ENCODE data around the gene FUBP3. TPM values are rescaled to one million over a fixed set of nuclear protein-coding genes. Genes with fewer than 3 reads are reported as not detected.

Gene FUBP3
- total and polyA plus RNA-seq, 2 experiments from 2014 or later, result 42.5 to 74.8 TPM

DNA sequence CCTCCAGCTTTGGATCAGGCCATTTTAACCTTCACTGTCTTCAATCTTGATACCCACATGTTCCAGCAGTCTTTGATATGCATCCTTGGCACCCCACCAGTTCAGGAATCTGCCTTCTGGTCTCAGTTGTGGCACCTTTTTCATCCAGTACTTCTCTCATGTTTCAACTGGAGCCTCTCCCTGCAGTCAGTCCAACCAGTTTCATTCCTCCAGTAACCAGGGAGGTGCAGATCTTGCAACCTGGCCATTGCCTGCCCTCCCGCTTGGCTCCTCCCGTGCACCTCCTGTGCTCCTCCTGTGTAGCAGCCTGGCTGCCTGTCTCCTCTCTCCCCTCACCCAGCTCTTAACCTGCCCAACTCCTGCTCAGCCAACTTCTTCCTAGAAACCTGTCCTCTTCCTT lies 20.2 kb downstream of the FUBP3 start:
- no peak overlapping the region for H3K4me2 ChIP-seq

More for the DNA sequence above, 20.2 kb downstream of the FUBP3 start:
- ATAC-seq (peak; percentile 87), DNase-seq (ENCODE audit: low spot score) (peak; percentile 37)
- Histone ChIP-seq H3K79me2 (replicated peaks; ENCODE audit: insufficient read depth) (peaks cover 49% of the 10 kb centered on the region), H3F3A (replicated peaks; ENCODE audit: low read depth) (no peaks in the 10 kb centered on the region), H2AFZ (no peak overlapping the region), H3K9me2 (ENCODE audit: insufficient read depth) (no peaks in the 10 kb centered on the region), H3K4me1 (ENCODE audit: insufficient read depth) (no peaks in the 10 kb centered on the region; the same call in 1 of the 2 replicates), H3K27ac (ENCODE audit: low read depth) (0 out of 2 replicates have a peak overlapping the region, but pooled peaks have one; percentile 42), H3K36me3 (ENCODE audit: insufficient read depth) (peaks cover 16% of the 10 kb centered on the region), H4K20me1 (replicated peaks; ENCODE audit: insufficient read depth) (peaks cover 22% of the 10 kb centered on the region), H3K27me3 (ENCODE audit: insufficient read depth) (no peaks in the 10 kb centered on the region), H3K4me3 (no peak overlapping the region)
- no peaks in the 10 kb centered on the region for H3K9me3 Mint-ChIP-seq
- H3K27me3 Mint-ChIP-seq (ENCODE audit: insufficient read depth, low read depth, poor library complexity), result peaks cover 3% of the 10 kb centered on the region
- peak overlapping the region; percentile 26; the same call in 2 of the 3 replicates for H3K4me3 Mint-ChIP-seq
- H3K27ac Mint-ChIP-seq, result peak overlapping the region; percentile 91
- H3K4me1 Mint-ChIP-seq, result peaks cover 28% of the 10 kb centered on the region
- H3K36me3 Mint-ChIP-seq (ENCODE audit: low read depth), result peaks cover 59% of the 10 kb centered on the region
- TF ChIP-seq CREB1 (CRISPR knock-in tag; IDR thresholded peaks at IDR 0.05; ENCODE audit: low read depth) (no peak), ZNF331 (CRISPR knock-in tag; IDR thresholded peaks at IDR 0.05; ENCODE audit: low read depth) (no peak), NANOG (IDR thresholded peaks at IDR 0.05; ENCODE audit: borderline replicate concordance) (no peak), STAT1 (IDR thresholded peaks at IDR 0.05; ENCODE audit: unreplicated experiment) (no peak), POLR2AphosphoS5 (IDR thresholded peaks at IDR 0.05; ENCODE audit: low read depth) (no peak), ZNF114 (CRISPR knock-in tag; IDR thresholded peaks at IDR 0.05) (no peak), REST (IDR thresholded peaks at IDR 0.05; ENCODE audit: unreplicated experiment) (no peak), EZH2 (IDR thresholded peaks at IDR 0.05; ENCODE audit: low read depth, unreplicated experiment) (no peak), CTCF (conservative IDR thresholded peaks at IDR 0.05; ENCODE audit: low read depth in 2 of 2) (no peak), EZH2phosphoT487 (IDR thresholded peaks at IDR 0.05; ENCODE audit: unreplicated experiment) (no peak)
- TF ChIP-seq, protein P1, sequence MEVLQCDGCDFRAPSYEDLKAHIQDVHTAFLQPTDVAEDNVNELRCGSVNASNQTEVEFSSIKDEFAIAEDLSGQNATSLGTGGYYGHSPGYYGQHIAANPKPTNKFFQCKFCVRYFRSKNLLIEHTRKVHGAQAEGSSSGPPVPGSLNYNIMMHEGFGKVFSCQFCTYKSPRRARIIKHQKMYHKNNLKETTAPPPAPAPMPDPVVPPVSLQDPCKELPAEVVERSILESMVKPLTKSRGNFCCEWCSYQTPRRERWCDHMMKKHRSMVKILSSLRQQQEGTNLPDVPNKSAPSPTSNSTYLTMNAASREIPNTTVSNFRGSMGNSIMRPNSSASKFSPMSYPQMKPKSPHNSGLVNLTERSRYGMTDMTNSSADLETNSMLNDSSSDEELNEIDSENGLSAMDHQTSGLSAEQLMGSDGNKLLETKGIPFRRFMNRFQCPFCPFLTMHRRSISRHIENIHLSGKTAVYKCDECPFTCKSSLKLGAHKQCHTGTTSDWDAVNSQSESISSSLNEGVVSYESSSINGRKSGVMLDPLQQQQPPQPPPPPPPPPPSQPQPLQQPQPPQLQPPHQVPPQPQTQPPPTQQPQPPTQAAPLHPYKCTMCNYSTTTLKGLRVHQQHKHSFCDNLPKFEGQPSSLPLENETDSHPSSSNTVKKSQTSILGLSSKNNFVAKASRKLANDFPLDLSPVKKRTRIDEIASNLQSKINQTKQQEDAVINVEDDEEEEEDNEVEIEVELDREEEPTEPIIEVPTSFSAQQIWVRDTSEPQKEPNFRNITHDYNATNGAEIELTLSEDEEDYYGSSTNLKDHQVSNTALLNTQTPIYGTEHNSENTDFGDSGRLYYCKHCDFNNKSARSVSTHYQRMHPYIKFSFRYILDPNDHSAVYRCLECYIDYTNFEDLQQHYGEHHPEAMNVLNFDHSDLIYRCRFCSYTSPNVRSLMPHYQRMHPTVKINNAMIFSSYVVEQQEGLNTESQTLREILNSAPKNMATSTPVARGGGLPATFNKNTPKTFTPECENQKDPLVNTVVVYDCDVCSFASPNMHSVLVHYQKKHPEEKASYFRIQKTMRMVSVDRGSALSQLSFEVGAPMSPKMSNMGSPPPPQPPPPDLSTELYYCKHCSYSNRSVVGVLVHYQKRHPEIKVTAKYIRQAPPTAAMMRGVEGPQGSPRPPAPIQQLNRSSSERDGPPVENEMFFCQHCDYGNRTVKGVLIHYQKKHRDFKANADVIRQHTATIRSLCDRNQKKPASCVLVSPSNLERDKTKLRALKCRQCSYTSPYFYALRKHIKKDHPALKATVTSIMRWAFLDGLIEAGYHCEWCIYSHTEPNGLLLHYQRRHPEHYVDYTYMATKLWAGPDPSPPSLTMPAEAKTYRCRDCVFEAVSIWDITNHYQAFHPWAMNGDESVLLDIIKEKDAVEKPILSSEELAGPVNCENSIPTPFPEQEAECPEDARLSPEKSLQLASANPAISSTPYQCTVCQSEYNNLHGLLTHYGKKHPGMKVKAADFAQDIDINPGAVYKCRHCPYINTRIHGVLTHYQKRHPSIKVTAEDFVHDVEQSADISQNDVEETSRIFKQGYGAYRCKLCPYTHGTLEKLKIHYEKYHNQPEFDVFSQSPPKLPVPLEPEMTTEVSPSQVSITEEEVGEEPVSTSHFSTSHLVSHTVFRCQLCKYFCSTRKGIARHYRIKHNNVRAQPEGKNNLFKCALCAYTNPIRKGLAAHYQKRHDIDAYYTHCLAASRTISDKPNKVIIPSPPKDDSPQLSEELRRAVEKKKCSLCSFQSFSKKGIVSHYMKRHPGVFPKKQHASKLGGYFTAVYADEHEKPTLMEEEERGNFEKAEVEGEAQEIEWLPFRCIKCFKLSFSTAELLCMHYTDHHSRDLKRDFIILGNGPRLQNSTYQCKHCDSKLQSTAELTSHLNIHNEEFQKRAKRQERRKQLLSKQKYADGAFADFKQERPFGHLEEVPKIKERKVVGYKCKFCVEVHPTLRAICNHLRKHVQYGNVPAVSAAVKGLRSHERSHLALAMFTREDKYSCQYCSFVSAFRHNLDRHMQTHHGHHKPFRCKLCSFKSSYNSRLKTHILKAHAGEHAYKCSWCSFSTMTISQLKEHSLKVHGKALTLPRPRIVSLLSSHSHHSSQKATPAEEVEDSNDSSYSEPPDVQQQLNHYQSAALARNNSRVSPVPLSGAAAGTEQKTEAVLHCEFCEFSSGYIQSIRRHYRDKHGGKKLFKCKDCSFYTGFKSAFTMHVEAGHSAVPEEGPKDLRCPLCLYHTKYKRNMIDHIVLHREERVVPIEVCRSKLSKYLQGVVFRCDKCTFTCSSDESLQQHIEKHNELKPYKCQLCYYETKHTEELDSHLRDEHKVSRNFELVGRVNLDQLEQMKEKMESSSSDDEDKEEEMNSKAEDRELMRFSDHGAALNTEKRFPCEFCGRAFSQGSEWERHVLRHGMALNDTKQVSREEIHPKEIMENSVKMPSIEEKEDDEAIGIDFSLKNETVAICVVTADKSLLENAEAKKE (CRISPR knock-in tag; IDR thresholded peaks at IDR 0.05), result no peak
